HepG2 (cell line): ENCODE results near the gene WDR18.

Experiments
- MAF1 ChIP-seq: sonication (generic); formaldehyde crosslinking; IDR thresholded peaks from 2 replicates; pipeline ENCODE4 v1.5.0; 2020; ENCODE audit warnings: missing genetic modification reagents, borderline replicate concordance
- PCBP2 ChIP-seq: fragments of 200-400 bp; formaldehyde crosslinking; optimal IDR thresholded peaks from 2 replicates; pipeline ENCODE3; 2018; ENCODE audit warnings: low read length, low read depth; ENCODE audit not compliant: poor library complexity, severe bottlenecking
- POLR2A ChIP-seq, 2 experiments: IDR thresholded peaks; 2 replicates each; pipeline ENCODE4 v1.6.1; 2011; ENCODE audit warnings: low read depth in 2 of 2, low read length in 2 of 2, mild to moderate bottlenecking in 1 of 2, moderate library complexity in 1 of 2; ENCODE audit not compliant: insufficient read depth in 1 of 2
- POLR2AphosphoS5 ChIP-seq: IDR thresholded peaks from 2 replicates; pipeline ENCODE4 v1.6.1; 2012; ENCODE audit warnings: low read depth, low read length
- RAD21 ChIP-seq: fragments of 450-650 bp; formaldehyde crosslinking; IDR thresholded peaks from 2 replicates; pipeline ENCODE4 v1.5.0; 2020; ENCODE audit warnings: mild to moderate bottlenecking
- SP1 ChIP-seq, 2 experiments: fragments of 450-650 bp in 1 of 2; sonication (generic) in 1 of 2; formaldehyde crosslinking in 1 of 2; IDR thresholded peaks; 2 replicates each; pipeline versions ENCODE4 v1.4.0 to v1.6.1; 2016 to 2020; ENCODE audit warnings: missing genetic modification reagents in 1 of 2
- ZNF605 ChIP-seq: sonication (generic); formaldehyde crosslinking; IDR thresholded peaks from 2 replicates; pipeline ENCODE4 v1.8.0; 2022; ENCODE audit warnings: mild to moderate bottlenecking, missing genetic modification reagents
- TF ChIP-seq, protein P1 (sequence below), 2 experiments: sonication (generic) in 1 of 2; formaldehyde crosslinking in 1 of 2; IDR thresholded peaks; 2 replicates each; pipeline versions ENCODE4 v1.4.0 to v1.6.1; 2018 to 2020; ENCODE audit warnings: missing genetic modification reagents in 2 of 2, borderline replicate concordance in 1 of 2, low read depth in 1 of 2, mild to moderate bottlenecking in 1 of 2, missing biosample characterization in 1 of 2
- TF ChIP-seq, protein P2 (sequence below): fragments of 450-650 bp; IDR thresholded peaks from 2 replicates; pipeline ENCODE4 v1.6.1; 2017; ENCODE audit warnings: mild to moderate bottlenecking
- TF ChIP-seq, protein P3 (sequence below): sonication (generic); formaldehyde crosslinking; IDR thresholded peaks from 2 replicates; pipeline ENCODE4 v1.8.1; 2022; ENCODE audit warnings: low read depth, mild to moderate bottlenecking, missing genetic modification reagents

DNA sequence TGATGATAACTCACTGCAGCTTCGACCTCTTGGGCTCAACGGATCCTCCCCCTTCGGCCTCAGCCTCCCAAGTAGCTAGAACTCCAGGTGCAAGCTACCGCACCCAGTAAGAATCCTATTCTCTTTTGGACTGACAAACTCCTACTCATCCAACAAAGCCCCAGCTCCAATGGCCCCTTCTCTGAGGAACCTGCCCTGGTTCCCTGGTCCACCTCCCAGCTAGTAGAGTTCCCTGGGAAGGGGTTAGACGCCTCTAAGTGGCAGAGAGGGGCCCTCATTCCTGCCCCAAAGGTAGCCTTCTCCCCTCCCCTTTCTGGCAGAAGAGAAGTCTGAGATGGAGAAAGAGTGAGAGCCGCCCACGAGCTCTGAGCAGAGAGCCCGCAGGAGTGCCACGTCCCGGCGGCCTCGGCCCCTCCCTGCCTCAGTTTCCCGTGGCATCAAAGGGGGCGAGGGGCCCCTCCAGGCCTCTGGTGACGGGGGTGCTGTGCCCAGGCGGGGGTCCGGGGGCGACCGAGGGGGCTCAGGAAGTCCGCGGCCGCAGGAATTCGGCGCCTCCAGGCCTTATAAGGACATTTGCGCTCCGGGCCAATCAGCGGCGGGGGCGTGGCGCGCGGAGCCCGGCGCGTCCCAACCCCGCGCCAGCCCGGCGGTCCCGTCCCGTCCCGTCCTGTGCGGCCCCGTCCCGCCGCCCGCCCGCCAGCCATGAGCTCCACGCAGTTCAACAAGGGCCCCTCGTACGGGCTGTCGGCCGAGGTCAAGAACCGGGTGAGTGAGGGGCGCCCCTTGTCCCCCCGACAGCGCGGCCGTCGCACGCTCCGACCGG lies 42.0 kb downstream of the WDR18 start, which contains the start of gene CNN2:
- TF ChIP-seq, protein P1, sequence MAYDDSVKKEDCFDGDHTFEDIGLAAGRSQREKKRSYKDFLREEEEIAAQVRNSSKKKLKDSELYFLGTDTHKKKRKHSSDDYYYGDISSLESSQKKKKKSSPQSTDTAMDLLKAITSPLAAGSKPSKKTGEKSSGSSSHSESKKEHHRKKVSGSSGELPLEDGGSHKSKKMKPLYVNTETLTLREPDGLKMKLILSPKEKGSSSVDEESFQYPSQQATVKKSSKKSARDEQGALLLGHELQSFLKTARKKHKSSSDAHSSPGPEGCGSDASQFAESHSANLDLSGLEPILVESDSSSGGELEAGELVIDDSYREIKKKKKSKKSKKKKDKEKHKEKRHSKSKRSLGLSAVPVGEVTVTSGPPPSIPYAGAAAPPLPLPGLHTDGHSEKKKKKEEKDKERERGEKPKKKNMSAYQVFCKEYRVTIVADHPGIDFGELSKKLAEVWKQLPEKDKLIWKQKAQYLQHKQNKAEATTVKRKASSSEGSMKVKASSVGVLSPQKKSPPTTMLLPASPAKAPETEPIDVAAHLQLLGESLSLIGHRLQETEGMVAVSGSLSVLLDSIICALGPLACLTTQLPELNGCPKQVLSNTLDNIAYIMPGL (CRISPR knock-in tag; IDR thresholded peaks at IDR 0.05; ENCODE audit: borderline replicate concordance in 1 of 2, low read depth in 1 of 2), result 0 out of 4 replicates have a peak, but pooled peaks of 1 of the 2 experiments have one; percentile 20
- TF ChIP-seq PCBP2, result no peak
- peak; percentile 49; the same call in 1 of the 2 replicates for TF ChIP-seq RAD21 (CRISPR knock-in tag)
- peak; percentile 50 to 55; a peak in 3 of 4 replicates for TF ChIP-seq POLR2A (IDR thresholded peaks at IDR 0.05; ENCODE audit: insufficient read depth in 1 of 2, low read depth in 2 of 2, low read length in 2 of 2)
- no peak for TF ChIP-seq SP1 (IDR thresholded peaks at IDR 0.05)
- TF ChIP-seq SP1 (CRISPR knock-in tag; IDR thresholded peaks at IDR 0.05), result no peak
- no peak for TF ChIP-seq POLR2AphosphoS5
- TF ChIP-seq, protein P2, sequence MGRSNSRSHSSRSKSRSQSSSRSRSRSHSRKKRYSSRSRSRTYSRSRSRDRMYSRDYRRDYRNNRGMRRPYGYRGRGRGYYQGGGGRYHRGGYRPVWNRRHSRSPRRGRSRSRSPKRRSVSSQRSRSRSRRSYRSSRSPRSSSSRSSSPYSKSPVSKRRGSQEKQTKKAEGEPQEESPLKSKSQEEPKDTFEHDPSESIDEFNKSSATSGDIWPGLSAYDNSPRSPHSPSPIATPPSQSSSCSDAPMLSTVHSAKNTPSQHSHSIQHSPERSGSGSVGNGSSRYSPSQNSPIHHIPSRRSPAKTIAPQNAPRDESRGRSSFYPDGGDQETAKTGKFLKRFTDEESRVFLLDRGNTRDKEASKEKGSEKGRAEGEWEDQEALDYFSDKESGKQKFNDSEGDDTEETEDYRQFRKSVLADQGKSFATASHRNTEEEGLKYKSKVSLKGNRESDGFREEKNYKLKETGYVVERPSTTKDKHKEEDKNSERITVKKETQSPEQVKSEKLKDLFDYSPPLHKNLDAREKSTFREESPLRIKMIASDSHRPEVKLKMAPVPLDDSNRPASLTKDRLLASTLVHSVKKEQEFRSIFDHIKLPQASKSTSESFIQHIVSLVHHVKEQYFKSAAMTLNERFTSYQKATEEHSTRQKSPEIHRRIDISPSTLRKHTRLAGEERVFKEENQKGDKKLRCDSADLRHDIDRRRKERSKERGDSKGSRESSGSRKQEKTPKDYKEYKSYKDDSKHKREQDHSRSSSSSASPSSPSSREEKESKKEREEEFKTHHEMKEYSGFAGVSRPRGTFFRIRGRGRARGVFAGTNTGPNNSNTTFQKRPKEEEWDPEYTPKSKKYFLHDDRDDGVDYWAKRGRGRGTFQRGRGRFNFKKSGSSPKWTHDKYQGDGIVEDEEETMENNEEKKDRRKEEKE, result no peak
- TF ChIP-seq ZNF605 (CRISPR knock-in tag), result no peak
- TF ChIP-seq MAF1 (CRISPR knock-in tag), result no peak
- TF ChIP-seq, protein P3, sequence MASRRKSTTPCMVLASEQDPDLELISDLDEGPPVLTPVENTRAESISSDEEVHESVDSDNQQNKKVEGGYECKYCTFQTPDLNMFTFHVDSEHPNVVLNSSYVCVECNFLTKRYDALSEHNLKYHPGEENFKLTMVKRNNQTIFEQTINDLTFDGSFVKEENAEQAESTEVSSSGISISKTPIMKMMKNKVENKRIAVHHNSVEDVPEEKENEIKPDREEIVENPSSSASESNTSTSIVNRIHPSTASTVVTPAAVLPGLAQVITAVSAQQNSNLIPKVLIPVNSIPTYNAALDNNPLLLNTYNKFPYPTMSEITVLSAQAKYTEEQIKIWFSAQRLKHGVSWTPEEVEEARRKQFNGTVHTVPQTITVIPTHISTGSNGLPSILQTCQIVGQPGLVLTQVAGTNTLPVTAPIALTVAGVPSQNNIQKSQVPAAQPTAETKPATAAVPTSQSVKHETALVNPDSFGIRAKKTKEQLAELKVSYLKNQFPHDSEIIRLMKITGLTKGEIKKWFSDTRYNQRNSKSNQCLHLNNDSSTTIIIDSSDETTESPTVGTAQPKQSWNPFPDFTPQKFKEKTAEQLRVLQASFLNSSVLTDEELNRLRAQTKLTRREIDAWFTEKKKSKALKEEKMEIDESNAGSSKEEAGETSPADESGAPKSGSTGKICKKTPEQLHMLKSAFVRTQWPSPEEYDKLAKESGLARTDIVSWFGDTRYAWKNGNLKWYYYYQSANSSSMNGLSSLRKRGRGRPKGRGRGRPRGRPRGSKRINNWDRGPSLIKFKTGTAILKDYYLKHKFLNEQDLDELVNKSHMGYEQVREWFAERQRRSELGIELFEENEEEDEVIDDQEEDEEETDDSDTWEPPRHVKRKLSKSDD (CRISPR knock-in tag), result no peak
